Stomach (tissue), 4 donors: ENCODE measurements around the gene ADAT1.

Experiments
- CTCF ChIP-seq, 7 experiments: fragments of 450-650 bp in 4 of 7; fragments of 200-600 bp in 3 of 7; sonication (generic) in 3 of 7; IDR thresholded peaks; one replicate each; pipeline ENCODE4 v1.5.1; 2016 to 2019; ENCODE audit warnings: antibody characterized with exemption in 7 of 7, control low read depth in 2 of 7, mild to moderate bottlenecking in 1 of 7
- EP300 ChIP-seq: sonication (generic); formaldehyde crosslinking; IDR thresholded peaks from one replicate; pipeline ENCODE4 v1.6.1; 2017; ENCODE audit warnings: antibody characterized with exemption
- POLR2A ChIP-seq, 4 donors: fragments of 450-650 bp; IDR thresholded peaks; one replicate each; pipeline ENCODE4 v1.6.1; 2016; ENCODE audit warnings: antibody characterized with exemption in 4 of 4, control low read depth in 2 of 4, mild to moderate bottlenecking in 1 of 4, moderate library complexity in 1 of 4
- POLR2AphosphoS5 ChIP-seq, 3 donors: sonication (generic); formaldehyde crosslinking; IDR thresholded peaks; one replicate each; pipeline ENCODE4 v1.6.1; 2016; ENCODE audit warnings: antibody characterized with exemption in 3 of 3

DNA sequence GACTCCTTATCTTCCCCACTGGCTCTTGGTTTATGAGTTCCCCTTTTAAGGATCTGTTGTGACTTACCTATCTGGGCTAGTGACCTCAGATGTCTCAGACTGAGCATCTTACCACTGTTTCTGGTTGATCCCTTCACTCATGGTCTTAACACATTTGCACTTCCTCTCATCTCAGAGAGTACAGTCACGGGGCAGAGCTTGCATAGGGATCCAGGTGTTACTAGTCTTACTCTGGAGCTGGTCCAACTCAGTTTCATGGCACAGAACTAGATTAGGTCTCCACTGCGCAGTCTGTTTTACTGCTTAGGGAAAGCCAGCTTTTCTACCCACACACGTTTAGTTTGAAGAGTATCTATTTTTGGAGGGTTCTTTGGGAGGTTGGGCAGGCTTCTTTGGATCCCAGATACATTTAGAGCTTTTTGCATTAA is 46.7 kb downstream of the ADAT1 start:
- TF ChIP-seq EP300 (no peak), POLR2A (IDR thresholded peaks at IDR 0.05) (no peak), CTCF (IDR thresholded peaks at IDR 0.05) (no peak), POLR2AphosphoS5 (IDR thresholded peaks at IDR 0.05) (no peak)
